Glutamatergic neuron (in vitro differentiated cells): ENCODE data around the gene TMEM100. TPM values are rescaled to one million over a fixed set of nuclear protein-coding genes. Genes with fewer than 3 reads are reported as not detected.
"Not testable (repeated sequence)": the region's sequence is repeated elsewhere in the genome, so short reads cannot be mapped to it uniquely, and the experiment has no call there.

Experiments
- DNase-seq: peaks from one replicate; pipeline ENCODE4 v3.0.0; 2022
- H3K27ac Mint-ChIP-seq: one replicate; pipeline ENCODE4 v1.8.0; 2020; ENCODE audit warnings: mild to moderate bottlenecking, mixed read lengths, inconsistent platforms; ENCODE audit not compliant: unreplicated experiment
- H3K27me3 Mint-ChIP-seq: one replicate; pipeline ENCODE4 v1.8.0; 2020; ENCODE audit warnings: mild to moderate bottlenecking, moderate library complexity, mixed read lengths, inconsistent platforms; ENCODE audit not compliant: unreplicated experiment
- H3K36me3 Mint-ChIP-seq: one replicate; pipeline ENCODE4 v1.8.0; 2020; ENCODE audit warnings: mild to moderate bottlenecking, mixed read lengths, inconsistent platforms; ENCODE audit not compliant: unreplicated experiment
- H3K4me1 Mint-ChIP-seq: one replicate; pipeline ENCODE4 v1.8.0; 2020; ENCODE audit warnings: mild to moderate bottlenecking, low read depth, mixed read lengths, inconsistent platforms; ENCODE audit not compliant: unreplicated experiment
- H3K4me3 Mint-ChIP-seq: one replicate; pipeline ENCODE4 v1.8.0; 2020; ENCODE audit warnings: mild to moderate bottlenecking, mixed read lengths, inconsistent platforms; ENCODE audit not compliant: unreplicated experiment
- H3K9me3 Mint-ChIP-seq: one replicate; pipeline ENCODE4 v1.8.0; 2020; ENCODE audit warnings: mild to moderate bottlenecking, moderate library complexity, mixed read lengths, inconsistent platforms; ENCODE audit not compliant: unreplicated experiment
- CTCF ChIP-seq: fragments of 200-600 bp; sonication (generic); IDR thresholded peaks from one replicate; pipeline ENCODE4 v1.5.0; 2021; ENCODE audit not compliant: partially characterized antibody, unreplicated experiment
- total RNA-seq: library from RNA; stranded (reverse); fragmentation: NEBNext Ultra II Directional; extraction: Animal tissue kit (Norgen Biotek cat#: 25700); gene quantifications from one replicate; pipeline ENCODE4 v1.2.1, GENCODE V29; 2021; ENCODE audit not compliant: unreplicated experiment

TMEM100 gene
- total RNA-seq, 1 donor from 2014 or later: 1.4 TPM

- H3K9me3 Mint-ChIP-seq: peaks cover 1% of the 10 kb centered on the region
- DNase-seq: no peak
- no peak overlapping the region for H3K4me3 Mint-ChIP-seq
- no peak overlapping the region for H3K27ac Mint-ChIP-seq
- no peaks in the 10 kb centered on the region for H3K27me3 Mint-ChIP-seq
- H3K4me1 Mint-ChIP-seq: peaks cover 14% of the 10 kb centered on the region
- H3K36me3 Mint-ChIP-seq: peaks cover 5% of the 10 kb centered on the region
- TF ChIP-seq CTCF: no peak
These were observed 49.8 kb downstream of the TMEM100 start for GRCh38 chr17:55672585-55673501.

- DNase-seq, H3K4me3 Mint-ChIP-seq, H3K36me3 Mint-ChIP-seq, H3K9me3 Mint-ChIP-seq, H3K27ac Mint-ChIP-seq, H3K27me3 Mint-ChIP-seq: not testable (repeated sequence)
- H3K4me1 Mint-ChIP-seq: peaks cover 18% of the 10 kb centered on the region
These were observed 50.7 kb downstream of the TMEM100 start for GRCh38 chr17:55672010-55672409.

Other genes with a start within 250 kb of the TMEM100 start
- not detected for gene SMIM36, start 211.4 kb downstream of the TMEM100 start, total RNA-seq
- 20.5 TPM for gene PCTP, start 28.2 kb upstream of the TMEM100 start, total RNA-seq